Small intestine (tissue), 7 donors: ENCODE measurements around the gene FNDC3B. TPM values are rescaled to one million over a fixed set of nuclear protein-coding genes. Genes with fewer than 3 reads are reported as not detected.
A peak's percentile ranks its signal among the peaks of the same experiment; 100 is the strongest.

ENCODE experiments used
- DNase-seq, 2 donors: peaks; one replicate each; pipeline versions ENCODE4 v3.0.0 to v3.0.0-alpha.2; 2013
- FAIRE-seq: peaks from 2 replicates; lab custom pipeline; 2012; peaks lifted over from hg19 to GRCh38; lab: Jason Lieb, UNC
- H3K27ac ChIP-seq, 3 donors: one replicate each; pipeline ENCODE4 v1.5.1; 2013; ENCODE audit warnings: low read length in 2 of 3, mild to moderate bottlenecking in 2 of 3, control low read depth in 1 of 3, inconsistent platforms in 1 of 3, low read depth in 1 of 3, moderate library complexity in 1 of 3
- H3K27me3 ChIP-seq, 3 donors: one replicate each; pipeline ENCODE4 v1.6.1; 2013; ENCODE audit warnings: low read length in 3 of 3, inconsistent platforms in 1 of 3; ENCODE audit not compliant: control insufficient read depth in 3 of 3, insufficient read depth in 3 of 3
- H3K36me3 ChIP-seq, 3 donors: one replicate each; pipeline ENCODE4 v1.6.1; 2013; ENCODE audit warnings: low read length in 3 of 3, inconsistent platforms in 1 of 3, low read depth in 1 of 3, mild to moderate bottlenecking in 1 of 3, moderate library complexity in 1 of 3; ENCODE audit not compliant: control insufficient read depth in 3 of 3, insufficient read depth in 2 of 3
- H3K4me1 ChIP-seq, 3 donors: one replicate each; pipeline ENCODE4 v1.6.1; 2013; ENCODE audit warnings: low read length in 2 of 3, inconsistent platforms in 1 of 3, low read depth in 1 of 3, mild to moderate bottlenecking in 1 of 3, moderate library complexity in 1 of 3; ENCODE audit not compliant: control insufficient read depth in 3 of 3, insufficient read depth in 2 of 3
- H3K4me3 ChIP-seq, 3 donors: one replicate each; pipeline ENCODE4 v1.5.1; 2013; ENCODE audit warnings: low read length in 3 of 3, control low read depth in 1 of 3, inconsistent platforms in 1 of 3, low read depth in 1 of 3, mild to moderate bottlenecking in 1 of 3, moderate library complexity in 1 of 3
- H3K9me3 ChIP-seq, 2 donors: one replicate each; pipeline ENCODE4 v1.6.1; 2013; ENCODE audit warnings: low read depth in 1 of 2, low read length in 1 of 2; ENCODE audit not compliant: control insufficient read depth in 2 of 2, insufficient read depth in 1 of 2
- WGBS, 3 donors: extraction: QIAGEN DNeasy Blood & Tissue Kit; methylation state at CpG; one replicate each; pipeline ENCODE4 v1.1.7; 2013; 5-methylcytosine and 5-hydroxymethylcytosine counted together
- polyA plus RNA-seq, 4 donors: library from polyadenylated mRNA; stranded (reverse) in 3 of 4; unstranded in 1 of 4; fragments of 200-250 nt in 3 of 4; fragments of 120-200 nt in 1 of 4; gene quantifications; one replicate each; pipeline versions ENCODE4 v1.2.1 to v1.2.3, GENCODE V29; 2013
- donor health status: healthy with polysubstance abuse.
- donor health status: control.
- donor health status: control.
- donor health status: Bipolar disorder and iron deficiency.
- donor health status: healthy.

Gene FNDC3B
- polyA plus RNA-seq, 4 donors = 6.0 to 24.7 (median 10.1) TPM

- no peak overlapping the region for H3K4me3 ChIP-seq
- DNase-seq = peak in 1 of 2 donors; percentile 67
- 52 to 66% (median 62%) methylated on average over 7 of the region's 7 CpGs for WGBS, 3 donors
- no peaks in the 10 kb centered on the region for H3K27me3 ChIP-seq
- peak overlapping the region in 2 of 3 donors; percentile 3 to 13 for H3K27ac ChIP-seq
- no peak for FAIRE-seq
- H3K4me1 ChIP-seq = peaks cover 0 to 6% (median 0%) of the 10 kb centered on the region in 3 donors
- H3K9me3 ChIP-seq = no peaks in the 10 kb centered on the region
- peaks cover 2 to 25% (median 2%) of the 10 kb centered on the region in 3 donors for H3K36me3 ChIP-seq
Measured at GRCh38 chr3:172119266-172119969, 80.0 kb downstream of the FNDC3B start.

DNA sequence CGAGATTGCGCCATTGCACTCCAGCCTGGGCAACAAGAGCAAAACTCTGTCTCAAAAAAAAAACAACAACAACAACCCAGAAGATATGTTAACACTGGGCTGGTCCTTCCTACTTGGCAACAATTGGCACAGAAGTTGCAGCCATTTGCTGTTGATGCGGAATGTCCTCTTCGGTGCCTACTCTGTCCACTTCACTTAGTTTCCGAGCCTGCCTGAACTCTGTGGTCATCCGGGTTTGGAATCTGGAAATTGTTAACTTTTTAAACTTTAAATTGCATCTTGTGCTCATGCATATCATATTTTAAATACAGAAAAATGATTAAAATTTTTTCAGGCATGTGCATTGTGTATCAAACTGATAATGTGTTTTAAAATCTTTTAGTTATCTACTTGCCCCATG lies 81.5 kb downstream of the FNDC3B start:
- Histone ChIP-seq H3K36me3 (peaks cover 2 to 24% (median 2%) of the 10 kb centered on the region in 3 donors), H3K9me3 (no peaks in the 10 kb centered on the region), H3K4me3 (no peak overlapping the region), H3K27ac (no peak overlapping the region), H3K4me1 (peaks cover 0 to 11% (median 0%) of the 10 kb centered on the region in 3 donors), H3K27me3 (no peaks in the 10 kb centered on the region)
- DNase-seq (no peak), FAIRE-seq (no peak)
- whole genome bisulfite sequencing, 3 donors = 85 to 93% (median 92%) methylated on average over 6 of the region's 6 CpGs

DNA sequence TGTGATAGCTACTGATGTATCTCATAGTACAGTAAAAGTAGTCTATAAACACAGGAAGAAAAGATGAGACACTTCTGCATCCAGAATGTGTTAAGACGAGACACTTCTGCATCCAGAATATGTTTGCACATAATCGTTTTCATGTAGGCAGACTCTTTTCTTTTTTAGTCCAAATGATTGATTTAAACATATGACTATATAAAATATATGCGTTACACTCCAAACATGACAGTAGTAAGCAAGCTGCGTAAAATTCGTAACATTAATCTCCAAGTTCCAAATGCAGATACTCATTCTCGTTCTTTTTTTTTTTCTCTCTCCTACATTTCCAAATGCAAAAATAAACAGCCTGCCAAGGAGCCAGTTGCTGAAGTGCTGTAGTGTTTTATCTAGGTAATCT lies 82.6 kb downstream of the FNDC3B start:
- 80 to 86% (median 86%) methylated on average over 6 of the region's 6 CpGs for WGBS, 3 donors
- no peak overlapping the region for H3K27ac ChIP-seq
- no peak for FAIRE-seq

DNA sequence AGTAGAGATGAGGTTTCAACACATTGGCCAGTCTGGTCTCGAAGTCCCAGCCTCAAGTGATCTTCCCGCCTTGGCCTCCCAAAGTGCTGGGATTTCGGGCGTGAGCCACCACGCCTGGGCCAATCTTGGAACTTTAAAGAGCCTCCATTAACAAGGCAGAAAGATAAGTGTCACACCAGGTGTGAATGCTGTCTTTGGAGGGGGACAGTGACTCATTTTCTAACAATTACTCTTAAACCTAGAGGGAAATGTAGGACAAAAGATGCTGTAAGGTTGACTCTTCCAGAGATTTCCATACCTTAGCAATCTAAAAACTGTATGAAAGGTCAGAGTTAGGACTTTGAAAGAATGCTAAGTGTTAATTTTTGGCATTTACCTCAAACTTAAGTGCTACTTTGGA lies 84.9 kb downstream of the FNDC3B start:
- Histone ChIP-seq H3K4me1 (peaks cover 0 to 30% (median 14%) of the 10 kb centered on the region in 3 donors), H3K27ac (no peak overlapping the region), H3K4me3 (no peak overlapping the region), H3K27me3 (no peaks in the 10 kb centered on the region), H3K9me3 (no peaks in the 10 kb centered on the region), H3K36me3 (peaks cover 0 to 23% (median 2%) of the 10 kb centered on the region in 3 donors)
- FAIRE-seq (no peak), DNase-seq (no peak)
- 97 to 98% (median 98%) methylated on average over 5 of the region's 5 CpGs for WGBS, 3 donors

More for the DNA sequence above, 82.6 kb downstream of the FNDC3B start:
- no peaks in the 10 kb centered on the region for H3K9me3 ChIP-seq
- peaks cover 2 to 20% (median 2%) of the 10 kb centered on the region in 3 donors for H3K36me3 ChIP-seq
- peaks cover 0 to 21% (median 2%) of the 10 kb centered on the region in 3 donors for H3K4me1 ChIP-seq
- H3K27me3 ChIP-seq = no peaks in the 10 kb centered on the region
- no peak overlapping the region for H3K4me3 ChIP-seq
- no peak for DNase-seq

DNA sequence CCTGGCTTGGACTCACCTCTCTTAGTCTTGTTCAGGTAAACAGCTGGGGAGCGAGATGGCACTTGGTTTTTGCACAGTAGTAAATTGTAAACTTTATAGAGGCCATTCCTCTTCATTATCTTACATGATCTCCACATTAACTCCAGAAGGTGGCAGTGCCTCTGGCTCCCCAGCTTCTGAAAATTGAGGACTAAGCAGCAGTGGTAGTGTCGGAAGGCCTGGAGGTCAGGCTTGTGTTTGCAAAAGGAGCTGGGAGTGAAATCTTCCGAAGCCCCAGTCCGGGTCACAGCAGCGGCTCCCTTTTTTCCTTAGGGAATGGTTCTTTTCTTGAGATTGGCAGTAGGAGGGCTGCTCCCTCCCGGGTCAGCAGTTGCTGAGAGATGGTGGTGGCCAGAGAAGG lies 85.7 kb downstream of the FNDC3B start:
- no peak for DNase-seq
- Histone ChIP-seq H3K4me1 (peaks cover 0 to 26% (median 14%) of the 10 kb centered on the region in 3 donors), H3K36me3 (peaks cover 0 to 23% (median 2%) of the 10 kb centered on the region in 3 donors), H3K4me3 (no peak overlapping the region), H3K9me3 (no peaks in the 10 kb centered on the region), H3K27ac (peak overlapping the region in 2 of 3 donors; percentile 52 to 73), H3K27me3 (no peaks in the 10 kb centered on the region)
- WGBS, 3 donors = 80 to 95% (median 93%) methylated on average over 6 of the region's 6 CpGs
- FAIRE-seq = no peak

DNA sequence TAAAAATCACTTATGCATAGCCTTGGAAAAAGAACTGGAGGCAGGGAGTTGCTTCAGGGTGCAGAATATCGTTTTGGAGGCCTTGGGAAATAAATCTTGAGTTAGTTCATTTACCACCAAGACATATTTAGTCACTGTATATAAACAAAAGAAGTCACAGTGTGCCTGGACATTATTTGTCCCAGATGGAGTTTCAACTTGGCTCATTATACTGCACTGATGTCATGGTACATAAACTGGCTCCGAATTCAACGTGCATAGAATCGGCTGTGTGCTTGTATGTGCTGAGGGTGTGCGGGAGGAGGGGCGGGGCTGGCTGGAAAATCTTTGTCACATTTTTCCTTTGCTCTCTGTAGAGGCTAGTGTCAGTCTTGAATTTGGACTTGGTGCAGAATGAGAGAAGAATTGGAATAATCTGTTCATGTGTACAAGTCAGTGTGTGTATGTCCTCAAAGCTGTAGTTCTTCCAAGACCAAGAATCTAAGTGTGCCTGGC lies 86.6 kb downstream of the FNDC3B start:
- 54 to 87% (median 85%) methylated on average over 6 of the region's 6 CpGs for WGBS, 3 donors
- Histone ChIP-seq H3K4me3 (no peak overlapping the region), H3K36me3 (peaks cover 0 to 18% (median 2%) of the 10 kb centered on the region in 3 donors), H3K27ac (peak overlapping the region in 2 of 3 donors; percentile 61 to 65), H3K9me3 (peaks cover 0 to 6% of the 10 kb centered on the region in 2 donors), H3K4me1 (peaks cover 0 to 26% (median 18%) of the 10 kb centered on the region in 3 donors), H3K27me3 (no peaks in the 10 kb centered on the region)
- FAIRE-seq = no peak
- DNase-seq = peak in 1 of 2 donors; percentile 48

GRCh38 chr3:172126741-172127140 lies 87.4 kb downstream of the FNDC3B start:
- no peak for FAIRE-seq
- Histone ChIP-seq H3K9me3 (peaks cover 0 to 6% of the 10 kb centered on the region in 2 donors), H3K4me1 (peaks cover 0 to 26% (median 18%) of the 10 kb centered on the region in 3 donors)

DNA sequence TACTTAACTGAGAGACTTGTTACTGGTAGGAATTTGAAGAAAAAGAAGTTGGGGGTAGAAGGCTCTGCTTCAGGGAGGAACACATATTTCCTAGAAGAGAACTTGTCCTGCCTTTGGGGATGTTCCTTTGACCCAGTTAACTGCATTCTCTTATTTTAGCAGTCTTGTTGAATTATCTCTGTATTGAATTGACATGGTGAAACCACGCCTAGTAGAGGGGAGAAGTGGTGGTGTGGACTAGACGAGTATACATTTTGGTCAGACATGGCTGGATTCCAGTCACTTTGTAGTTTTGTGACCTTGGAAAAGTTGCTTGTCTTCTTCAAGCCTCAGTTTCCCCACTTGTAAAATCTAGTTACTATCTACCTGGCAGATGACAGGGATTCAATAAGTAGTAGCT lies 87.8 kb downstream of the FNDC3B start:
- WGBS, 3 donors = 77 to 91% (median 87%) methylated on average over 2 of the region's 2 CpGs
- H3K4me1 ChIP-seq = peaks cover 0 to 26% (median 18%) of the 10 kb centered on the region in 3 donors
- no peak for FAIRE-seq

More at GRCh38 chr3:172126741-172127140, 87.4 kb downstream of the FNDC3B start:
- 66 to 92% (median 86%) methylated on average over 3 of the region's 3 CpGs for WGBS, 3 donors
- Histone ChIP-seq H3K27me3 (no peaks in the 10 kb centered on the region), H3K27ac (peak overlapping the region in 2 of 3 donors; percentile 65 to 71), H3K4me3 (no peak overlapping the region), H3K36me3 (peaks cover 0 to 18% (median 0%) of the 10 kb centered on the region in 3 donors)
- no peak for DNase-seq

More for the DNA sequence above, 87.8 kb downstream of the FNDC3B start:
- DNase-seq = no peak
- no peaks in the 10 kb centered on the region for H3K27me3 ChIP-seq
- no peak overlapping the region for H3K4me3 ChIP-seq
- peak overlapping the region in 2 of 3 donors; percentile 22 to 65 for H3K27ac ChIP-seq
- peaks cover 0 to 18% (median 0%) of the 10 kb centered on the region in 3 donors for H3K36me3 ChIP-seq
- peaks cover 0 to 6% of the 10 kb centered on the region in 2 donors for H3K9me3 ChIP-seq
